Measurements from ENCODE around the gene EPHB1.

Gene EPHB1

GRCh38 chr3:134916276-134916961 lies 121.4 kb downstream of the EPHB1 start:
- DNase-seq, result no peak

GRCh38 chr3:134917631-134918030 lies 122.6 kb downstream of the EPHB1 start:
- no peak for DNase-seq

DNA sequence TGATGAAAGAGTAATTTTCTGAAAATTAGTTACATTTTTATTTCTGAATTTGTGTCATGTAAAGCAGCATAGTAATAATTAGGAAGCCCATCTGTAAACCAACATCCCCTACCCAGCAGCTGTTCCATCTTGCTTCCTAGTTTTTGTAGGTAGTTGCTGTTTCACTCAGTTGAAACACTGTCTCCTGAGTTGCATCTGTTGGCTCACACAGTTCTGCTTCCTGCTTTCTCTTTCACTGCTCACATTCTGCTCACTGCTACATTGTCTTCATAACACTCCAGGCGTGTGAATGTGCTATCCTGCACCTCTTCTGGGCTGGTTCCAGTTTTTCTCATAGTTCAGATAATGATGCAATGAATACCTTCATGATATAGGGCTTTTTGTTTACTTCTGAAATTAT lies 123.4 kb downstream of the EPHB1 start:
- DNase-seq, result no peak

GRCh38 chr3:134922101-134922500 lies 127.0 kb downstream of the EPHB1 start:
- peak; percentile 32 for DNase-seq

- DNase-seq, result no peak
Observed at GRCh38 chr3:134922866-134923265, 127.8 kb downstream of the EPHB1 start.

GRCh38 chr3:134923286-134923685 lies 128.2 kb downstream of the EPHB1 start:
- DNase-seq, result no peak

DNA sequence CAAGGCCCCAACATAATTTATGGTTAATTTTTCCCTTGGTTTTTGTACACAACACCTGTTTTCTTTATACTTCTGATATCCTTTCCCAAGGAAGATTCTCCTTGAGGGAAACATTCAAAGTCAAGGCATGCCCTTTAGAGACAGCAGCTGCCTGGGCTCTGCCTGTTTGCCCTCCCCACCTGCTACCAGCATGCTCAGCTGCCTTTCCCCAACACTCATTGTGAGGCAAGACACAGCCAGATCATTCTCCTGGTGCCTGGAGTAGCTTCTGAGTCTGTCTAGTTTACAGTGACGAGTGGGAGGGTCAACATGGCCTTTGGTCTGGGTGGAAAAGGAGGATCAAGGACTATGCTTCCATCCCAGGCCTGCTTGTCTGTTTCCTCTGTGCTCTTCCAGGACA lies 132.5 kb downstream of the EPHB1 start:
- no peak for DNase-seq

DNA sequence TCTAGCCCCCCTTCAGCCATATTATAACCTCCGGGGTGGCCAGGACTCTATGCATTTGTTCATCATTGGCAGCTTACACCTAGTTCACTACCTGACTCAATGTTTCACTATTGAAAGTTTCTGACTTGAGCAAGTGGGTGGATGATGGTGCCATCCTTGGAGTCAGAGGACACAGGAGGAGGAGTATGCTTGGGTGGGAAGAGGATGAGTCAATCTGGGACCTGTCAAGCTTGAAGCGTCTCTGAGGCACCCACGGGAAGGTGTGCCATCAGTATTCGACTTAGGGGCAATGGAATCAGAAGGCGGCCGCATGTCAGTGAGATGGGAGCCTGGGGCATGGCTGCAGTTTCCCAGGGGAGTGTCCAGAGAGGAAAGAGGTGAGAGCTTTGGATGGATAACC lies 133.3 kb downstream of the EPHB1 start:
- DNase-seq, result no peak

- no peak for DNase-seq
Observed at GRCh38 chr3:134928819-134929218, 133.8 kb downstream of the EPHB1 start.

DNA sequence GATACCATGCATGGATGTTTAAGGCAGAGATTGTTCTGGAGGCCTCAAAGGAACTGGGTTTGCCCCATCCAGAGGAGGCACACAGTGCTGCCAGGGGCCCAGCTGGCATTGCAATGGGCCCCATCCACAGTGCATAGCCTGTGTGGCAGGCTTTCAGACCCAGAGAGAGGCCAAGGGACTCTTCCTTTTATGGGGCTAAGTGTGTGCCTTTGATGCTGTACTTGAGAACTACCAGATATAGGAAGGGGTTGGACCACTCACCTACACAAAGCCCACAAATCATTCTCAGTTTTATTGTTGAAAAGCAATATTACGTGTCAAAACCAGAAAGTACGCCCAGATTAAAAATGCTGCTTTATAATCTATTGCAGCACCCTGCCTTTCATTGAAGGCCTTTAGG lies 134.9 kb downstream of the EPHB1 start:
- DNase-seq, result no peak

- DNase-seq, result no peak
Observed at GRCh38 chr3:134931045-134931785, 136.2 kb downstream of the EPHB1 start.

DNA sequence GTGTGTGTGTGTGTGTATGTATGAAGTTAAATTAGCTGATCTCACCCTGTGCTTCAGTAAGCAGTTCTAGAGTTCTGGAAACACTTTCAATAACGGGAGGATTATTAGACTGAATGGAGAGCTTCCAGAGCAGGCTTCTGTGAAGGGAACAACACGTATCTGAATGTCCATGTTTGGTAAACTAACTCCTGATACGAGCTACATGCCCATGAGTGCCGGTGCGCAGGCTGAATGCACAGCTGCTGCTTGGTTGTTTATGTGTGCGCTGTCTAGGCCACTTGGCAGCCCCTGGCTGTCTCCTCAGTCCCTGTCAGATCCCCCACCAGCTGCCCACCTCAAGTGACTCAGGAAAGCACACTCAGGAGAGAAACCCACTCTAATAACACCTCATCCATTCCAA lies 137.0 kb downstream of the EPHB1 start:
- no peak for DNase-seq

DNA sequence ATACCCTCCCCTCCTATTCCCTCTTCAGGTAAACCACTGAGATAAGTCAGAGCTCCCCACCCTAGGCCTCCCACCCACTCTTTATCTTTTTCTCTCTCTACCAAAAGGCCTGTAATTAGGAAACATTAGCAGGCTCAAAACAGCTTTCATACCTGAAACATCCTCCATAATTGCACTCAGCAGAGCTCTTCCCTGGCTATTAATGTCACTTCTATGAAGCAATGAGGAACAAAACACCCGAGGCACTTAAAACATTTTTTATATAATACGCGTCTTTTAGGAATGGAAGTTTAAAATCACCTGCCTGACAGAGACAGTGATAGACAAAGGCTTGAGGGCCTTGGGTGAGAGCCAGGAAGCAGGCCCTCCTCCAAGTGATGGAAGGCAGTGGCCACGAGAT lies 138.9 kb downstream of the EPHB1 start:
- no peak for DNase-seq

DNA sequence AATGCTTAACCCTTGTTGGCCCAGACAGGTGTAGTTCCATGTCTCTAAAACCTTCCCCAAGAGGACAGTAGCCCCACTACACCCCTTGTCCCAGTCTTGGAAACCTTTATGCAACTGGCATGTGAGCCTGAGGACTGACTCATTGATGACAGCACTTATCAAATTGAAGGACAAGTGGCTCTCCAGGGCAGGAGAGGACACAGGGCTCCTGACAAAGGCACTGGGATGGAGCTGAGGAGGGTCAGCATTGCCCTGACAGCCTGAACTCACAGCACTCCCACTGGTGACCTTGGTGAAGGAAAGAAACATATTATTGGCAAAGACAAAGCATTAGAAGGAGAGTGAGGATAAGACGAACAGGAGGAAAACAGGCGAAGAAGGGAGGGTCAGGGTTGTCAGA lies 139.9 kb downstream of the EPHB1 start:
- DNase-seq, result no peak

DNA sequence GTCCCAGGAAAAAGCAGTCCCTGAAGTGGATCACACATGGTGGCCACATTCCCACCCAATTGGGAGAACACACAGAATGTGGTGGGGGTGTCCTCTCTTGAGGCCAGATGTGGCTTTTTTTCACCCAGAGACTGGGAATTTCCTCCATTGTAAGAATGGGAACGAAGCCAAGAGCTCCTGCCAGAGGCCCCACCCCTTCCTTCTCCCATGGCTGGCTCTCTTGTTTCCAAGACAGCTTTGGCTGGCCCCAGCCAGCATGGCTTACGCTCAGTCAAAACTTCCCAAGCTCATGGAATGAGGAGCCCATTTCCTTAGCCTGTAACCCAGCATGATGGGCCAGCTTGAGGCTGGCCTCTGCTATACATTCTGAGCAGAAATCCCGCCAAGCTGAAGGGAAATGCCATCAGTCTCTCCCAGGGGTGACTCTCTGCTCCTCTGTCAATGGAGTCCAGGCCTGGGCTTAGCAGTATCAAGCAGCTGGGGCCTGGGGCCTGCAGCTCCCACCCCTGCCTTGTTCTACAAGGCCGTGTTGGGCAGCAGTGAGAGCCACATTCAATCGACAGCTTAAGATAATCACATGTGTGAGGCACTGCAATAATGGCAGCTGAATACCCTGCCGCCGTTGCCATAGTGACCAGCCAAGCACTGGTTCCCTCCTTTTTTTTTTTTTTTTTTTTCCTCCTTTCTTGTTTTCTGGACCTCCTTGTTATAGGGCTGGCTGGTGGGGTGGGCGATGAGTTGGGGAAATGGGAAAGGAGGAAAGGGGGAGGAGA lies 142.4 kb downstream of the EPHB1 start:
- DNase-seq, result no peak

GRCh38 chr3:134938029-134938525 lies 143.0 kb downstream of the EPHB1 start:
- DNase-seq, result no peak

- no peak for DNase-seq
Observed at GRCh38 chr3:134939978-134940377, 144.9 kb downstream of the EPHB1 start.

DNA sequence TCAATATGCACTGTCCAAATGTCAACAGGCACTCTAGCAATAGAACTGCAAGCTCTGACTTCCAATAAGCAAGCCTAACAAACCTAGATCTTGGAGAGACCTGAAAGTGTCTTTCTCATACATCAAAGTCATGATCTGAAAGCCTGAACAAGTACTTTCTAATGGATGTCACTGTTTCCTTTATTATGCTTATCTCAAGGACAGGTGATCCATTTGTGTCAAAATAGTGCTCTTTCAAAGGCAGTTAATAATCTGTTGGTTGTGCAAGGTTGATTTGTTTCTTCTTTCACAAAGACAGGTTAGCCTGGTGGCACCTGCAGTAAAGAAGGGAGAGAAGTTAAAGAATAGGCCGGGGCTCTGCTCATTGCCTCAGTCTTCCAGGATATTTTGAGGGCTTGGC lies 146.8 kb downstream of the EPHB1 start:
- DNase-seq, result no peak

DNA sequence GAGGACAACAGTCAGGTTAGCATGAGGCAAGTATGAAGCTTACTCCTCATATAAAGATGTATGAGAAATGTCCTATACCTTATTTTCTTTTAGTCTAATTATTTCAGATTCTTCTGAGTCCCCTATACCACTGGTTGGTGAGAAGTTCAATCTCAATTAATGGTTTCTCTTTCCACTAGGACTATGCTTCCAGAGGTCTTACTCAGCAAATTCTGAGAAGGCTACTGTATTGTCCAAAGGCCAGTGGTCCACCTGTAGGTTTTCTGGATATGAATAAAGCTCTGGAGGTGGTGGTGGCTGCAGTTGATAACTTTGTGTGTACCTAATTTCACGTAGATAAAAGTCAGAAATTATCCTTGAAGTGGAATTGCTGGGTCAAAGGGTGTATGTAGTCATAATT lies 149.4 kb downstream of the EPHB1 start:
- no peak for DNase-seq

DNA sequence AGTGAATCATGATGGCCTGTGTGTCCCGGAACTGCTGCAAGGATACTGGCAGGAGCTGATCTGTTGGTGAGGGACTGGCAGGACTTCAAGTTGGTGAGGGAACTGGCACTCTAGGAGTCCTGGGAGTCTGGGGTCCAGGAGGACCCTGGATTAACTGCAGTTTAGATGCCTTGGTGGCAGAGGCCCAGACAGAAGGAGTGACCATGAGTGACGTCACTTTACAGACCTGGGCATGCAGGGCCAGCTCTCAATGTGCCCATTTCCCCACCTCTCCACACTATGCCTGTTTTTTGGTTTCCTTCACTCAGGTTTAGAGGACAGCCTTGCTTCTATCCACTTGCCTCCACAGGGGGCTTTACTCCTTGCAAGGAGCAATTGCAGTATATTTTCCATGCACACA lies 154.1 kb downstream of the EPHB1 start:
- no peak for DNase-seq

DNA sequence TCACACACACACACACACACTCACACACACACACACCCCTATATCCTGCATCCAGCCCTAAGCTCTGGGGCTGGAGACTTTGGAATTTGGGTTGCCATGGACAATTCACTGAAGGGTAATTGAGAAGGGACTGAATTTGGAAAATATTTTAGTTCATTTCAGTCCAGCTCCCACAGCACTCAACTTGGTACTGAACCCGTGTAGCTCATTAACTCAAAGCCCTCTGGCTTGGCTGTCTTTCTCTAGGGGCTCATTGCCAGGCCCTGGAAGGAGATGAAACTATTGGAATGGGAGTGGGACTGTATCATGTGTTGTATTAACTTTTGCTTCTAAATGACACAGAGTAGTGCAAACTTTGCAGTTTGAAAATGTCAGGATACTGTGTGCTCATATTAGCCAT lies 157.3 kb downstream of the EPHB1 start:
- no peak for DNase-seq

- no peak for DNase-seq
Observed at GRCh38 chr3:134955874-134956273, 160.8 kb downstream of the EPHB1 start.

GRCh38 chr3:134956395-134956794 lies 161.3 kb downstream of the EPHB1 start:
- DNase-seq, result no peak

GRCh38 chr3:134956844-134957243 lies 161.8 kb downstream of the EPHB1 start:
- DNase-seq, result no peak

All from NCI-H2107 (cell line).